Vagina (tissue), 2 donors: ENCODE results near the gene SURF4.

Source experiments
- CTCF ChIP-seq, 3 experiments: fragments of 450-650 bp in 2 of 3; fragments of 200-600 bp in 1 of 3; sonication (generic) in 1 of 3; IDR thresholded peaks; one replicate each; pipeline ENCODE4 v1.5.1; 2017 to 2019; ENCODE audit warnings: antibody characterized with exemption in 3 of 3, mild to moderate bottlenecking in 2 of 3, moderate library complexity in 2 of 3
- POLR2A ChIP-seq, 2 donors: fragments of 450-650 bp; IDR thresholded peaks; one replicate each; pipeline ENCODE4 v1.6.1; 2017; ENCODE audit warnings: antibody characterized with exemption in 2 of 2, mild to moderate bottlenecking in 2 of 2, moderate library complexity in 2 of 2
- POLR2AphosphoS5 ChIP-seq, 2 donors: sonication (generic); formaldehyde crosslinking; IDR thresholded peaks; one replicate each; pipeline ENCODE4 v1.9.0; 2017; ENCODE audit warnings: antibody characterized with exemption in 2 of 2, mild to moderate bottlenecking in 2 of 2, low read depth in 1 of 2; ENCODE audit not compliant: insufficient read depth in 1 of 2

GRCh38 chr9:133385452-133385851, 9.6 kb upstream of the SURF4 start:
- no peak for TF ChIP-seq CTCF (IDR thresholded peaks at IDR 0.05)
- no peak for TF ChIP-seq POLR2A (IDR thresholded peaks at IDR 0.05)
- no peak for TF ChIP-seq POLR2AphosphoS5 (IDR thresholded peaks at IDR 0.05; ENCODE audit: insufficient read depth in 1 of 2, low read depth in 1 of 2)
